T-helper 2 cell treated with Interferon-gamma antibody and Interleukin-4, amounts not matched to agents 5 μg/mL and 100 μg/mL, for 36 hours (primary cell): ENCODE data around the gene ZFYVE28.

Experiments
- DNase-seq: peaks from one replicate; pipeline ENCODE4 v3.0.0; 2021; ENCODE audit warnings: low spot score
- H3K27ac Mint-ChIP-seq: one replicate; pipeline ENCODE4 v1.8.0; 2021; ENCODE audit warnings: mild to moderate bottlenecking, mixed read lengths
- H3K27me3 Mint-ChIP-seq: one replicate; pipeline ENCODE4 v1.8.0; 2021; ENCODE audit warnings: low read depth, mixed read lengths
- H3K36me3 Mint-ChIP-seq: one replicate; pipeline ENCODE4 v1.8.0; 2021; ENCODE audit warnings: low read depth, mixed read lengths
- H3K4me1 Mint-ChIP-seq: one replicate; pipeline ENCODE4 v1.8.0; 2021; ENCODE audit warnings: low read depth, mixed read lengths
- H3K4me3 Mint-ChIP-seq: one replicate; pipeline ENCODE4 v1.8.0; 2022; ENCODE audit warnings: mild to moderate bottlenecking, moderate library complexity, mixed read lengths
- H3K9me3 Mint-ChIP-seq: one replicate; pipeline ENCODE4 v1.8.0; 2021; ENCODE audit warnings: mixed read lengths

ZFYVE28 gene

DNA sequence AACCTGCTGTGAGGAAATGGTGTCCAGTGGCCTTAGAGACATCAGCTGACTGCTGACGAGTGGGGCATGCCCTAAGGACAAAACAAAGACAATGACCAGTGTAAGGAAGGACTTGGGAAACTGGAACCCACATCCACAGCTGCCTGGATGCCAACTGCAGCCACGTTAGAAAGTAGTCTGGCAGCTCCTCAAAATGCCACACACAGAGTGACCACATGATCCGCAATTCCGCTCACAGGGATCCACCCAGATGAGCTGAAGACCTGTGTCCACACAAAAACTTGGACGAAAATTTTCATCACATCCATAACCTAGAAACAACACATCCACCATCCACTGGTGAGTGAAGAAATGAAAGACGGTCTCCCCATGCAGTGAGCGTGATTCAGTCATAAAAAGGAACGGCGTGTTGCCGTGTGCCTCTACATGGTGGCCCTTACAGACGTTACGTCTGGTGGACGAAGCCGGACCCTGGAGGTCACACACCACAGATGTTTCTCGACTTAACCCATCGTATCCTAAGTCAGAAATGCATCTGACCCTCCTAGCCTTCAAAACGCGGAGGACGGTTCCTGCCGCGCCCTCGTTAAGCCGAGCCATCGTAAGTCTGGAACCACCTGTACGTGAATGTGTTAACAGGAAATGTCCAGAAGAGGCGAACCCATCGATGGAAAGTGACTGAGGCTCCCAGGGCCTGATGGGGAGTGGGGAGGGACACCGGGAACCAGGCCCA is 115.9 kb downstream of the ZFYVE28 start:
- no peaks in the 10 kb centered on the region for H3K4me1 Mint-ChIP-seq
- no peak overlapping the region for H3K27ac Mint-ChIP-seq
- H3K36me3 Mint-ChIP-seq: no peaks in the 10 kb centered on the region
- H3K9me3 Mint-ChIP-seq: peaks cover 7% of the 10 kb centered on the region
- no peaks in the 10 kb centered on the region for H3K27me3 Mint-ChIP-seq
- no peak overlapping the region for H3K4me3 Mint-ChIP-seq
- DNase-seq: no peak

DNA sequence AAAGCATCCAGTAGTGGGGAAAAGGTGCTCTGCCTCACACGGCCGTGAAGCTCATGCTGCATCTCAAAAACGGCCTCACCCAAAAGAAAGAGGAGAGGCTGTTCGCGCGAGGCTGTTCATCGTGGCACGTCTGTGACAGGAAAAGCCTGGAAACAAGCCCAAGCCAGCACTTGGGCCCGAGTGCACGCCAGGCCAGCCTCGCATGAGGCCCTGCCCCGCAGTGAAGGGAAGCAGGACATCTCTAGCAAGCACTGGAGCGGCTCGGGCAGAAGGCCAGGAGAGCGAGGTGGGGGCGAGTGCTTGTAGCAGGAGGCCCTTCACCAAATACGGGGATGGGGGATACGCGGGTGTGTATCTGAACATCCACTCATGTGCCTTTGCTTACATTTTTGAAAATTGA is 116.6 kb downstream of the ZFYVE28 start:
- H3K4me3 Mint-ChIP-seq: no peak overlapping the region
- H3K27me3 Mint-ChIP-seq: no peaks in the 10 kb centered on the region
- no peak overlapping the region for H3K27ac Mint-ChIP-seq
- H3K9me3 Mint-ChIP-seq: peaks cover 2% of the 10 kb centered on the region
- H3K36me3 Mint-ChIP-seq: no peaks in the 10 kb centered on the region
- DNase-seq: no peak
- H3K4me1 Mint-ChIP-seq: no peaks in the 10 kb centered on the region

DNA sequence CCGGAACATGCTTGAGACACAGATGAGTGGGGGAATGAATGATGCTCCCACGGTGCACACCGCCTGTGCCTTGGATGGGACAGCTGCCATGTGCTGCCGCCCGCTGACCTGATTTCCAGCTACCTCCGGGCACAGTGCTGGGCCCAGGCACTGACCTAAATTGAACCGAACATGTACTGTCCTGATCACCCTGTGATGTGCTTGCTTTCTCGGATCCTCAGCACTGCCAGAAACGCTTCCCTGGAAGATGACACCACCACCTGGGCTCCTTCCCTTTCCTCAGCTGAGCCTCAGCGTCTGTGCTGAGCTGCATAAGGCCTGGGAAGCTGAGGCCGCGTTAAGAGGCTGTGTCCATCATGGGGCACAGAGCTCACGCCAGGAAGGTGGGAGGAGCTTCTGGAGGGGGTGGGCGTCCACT is 117.2 kb downstream of the ZFYVE28 start:
- DNase-seq: no peak
- Mint-ChIP-seq H3K4me3 (no peak overlapping the region), H3K36me3 (no peaks in the 10 kb centered on the region), H3K4me1 (no peaks in the 10 kb centered on the region), H3K9me3 (no peaks in the 10 kb centered on the region), H3K27me3 (no peaks in the 10 kb centered on the region), H3K27ac (no peak overlapping the region)

DNA sequence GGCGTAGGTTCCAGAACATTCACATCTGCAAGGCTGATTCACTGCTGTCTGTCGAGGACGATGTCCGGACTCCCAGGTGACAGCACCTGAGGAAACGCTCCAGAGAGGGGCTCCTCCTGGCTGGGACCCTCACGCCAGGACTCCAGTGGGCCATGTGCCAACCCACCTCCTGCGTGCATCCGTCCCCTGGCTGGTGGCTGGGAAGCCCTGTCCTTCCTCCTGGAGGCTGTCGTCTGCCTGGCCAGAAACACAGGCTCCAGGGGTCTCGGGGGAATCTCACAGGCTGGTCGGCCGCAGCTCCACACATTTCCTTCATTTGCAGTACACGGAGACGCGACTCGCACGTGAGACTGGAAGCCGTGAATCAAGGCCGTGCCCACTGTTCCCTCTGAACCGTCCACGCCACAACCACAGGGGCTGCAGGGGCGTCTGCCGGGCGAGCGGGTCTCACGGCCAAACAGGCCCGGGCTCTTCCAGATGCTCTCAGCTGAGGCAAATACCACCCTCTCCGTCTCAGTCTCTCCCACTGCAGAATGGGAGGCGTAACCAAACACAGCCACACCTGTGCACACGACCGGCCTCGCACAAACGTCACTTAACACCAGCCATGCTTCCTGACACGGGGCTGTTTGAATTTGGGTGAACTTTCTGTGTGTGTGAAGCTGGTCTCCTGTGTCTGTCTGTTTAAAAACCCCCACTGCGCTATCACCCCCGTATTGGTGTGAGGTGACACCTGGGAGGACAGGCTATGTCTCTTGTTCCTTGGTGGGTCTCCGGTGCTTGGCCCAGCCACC is 117.8 kb downstream of the ZFYVE28 start:
- H3K27ac Mint-ChIP-seq: no peak overlapping the region
- H3K4me1 Mint-ChIP-seq: peaks cover 2% of the 10 kb centered on the region
- H3K9me3 Mint-ChIP-seq: no peaks in the 10 kb centered on the region
- no peak for DNase-seq
- peaks cover 1% of the 10 kb centered on the region for H3K27me3 Mint-ChIP-seq
- H3K36me3 Mint-ChIP-seq: no peaks in the 10 kb centered on the region
- no peak overlapping the region for H3K4me3 Mint-ChIP-seq

DNA sequence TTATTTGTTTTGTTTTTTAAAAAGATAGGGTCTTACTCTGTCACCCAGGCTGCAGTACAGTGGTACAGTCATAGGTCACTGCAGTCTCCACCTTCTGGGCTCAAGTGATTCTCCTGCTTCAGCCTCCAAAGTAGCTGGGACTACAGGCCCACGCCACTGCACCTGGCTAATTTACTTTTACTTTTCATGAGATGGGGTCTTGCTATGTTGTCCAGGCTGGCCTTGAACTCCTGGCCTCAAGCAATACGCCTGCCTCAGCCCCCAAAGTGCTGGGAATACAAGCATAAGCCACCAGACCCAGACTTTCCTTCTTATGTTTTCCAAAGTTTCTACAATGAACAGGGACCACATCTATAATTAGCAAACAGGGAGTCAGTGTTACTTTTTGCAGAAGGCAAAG is 118.7 kb downstream of the ZFYVE28 start:
- DNase-seq: no peak
- Mint-ChIP-seq H3K27me3 (peaks cover 5% of the 10 kb centered on the region), H3K36me3 (no peaks in the 10 kb centered on the region), H3K9me3 (no peaks in the 10 kb centered on the region), H3K4me1 (peaks cover 4% of the 10 kb centered on the region), H3K27ac (no peak overlapping the region), H3K4me3 (no peak overlapping the region)

DNA sequence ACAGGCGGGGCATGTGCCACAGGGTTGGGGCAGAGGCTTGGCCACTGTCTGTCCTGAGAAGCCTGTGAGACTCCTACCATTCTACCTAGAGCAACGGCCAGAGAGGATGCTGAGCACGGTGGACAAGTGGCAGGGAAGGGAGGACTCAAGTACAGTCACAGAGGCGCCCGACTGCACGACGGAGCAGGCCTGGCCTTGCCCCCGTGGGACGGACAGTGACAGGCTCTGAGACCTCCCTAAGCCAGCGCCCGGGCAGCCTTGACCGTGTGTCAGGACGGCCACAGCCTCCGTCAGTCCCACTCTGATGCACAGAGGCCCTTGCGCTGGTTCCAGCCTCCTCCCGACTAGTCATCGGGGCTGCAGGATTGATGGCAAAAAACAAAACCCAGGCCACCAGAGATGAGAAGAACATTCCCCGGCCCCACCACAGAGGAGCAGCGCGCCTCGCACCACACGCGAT is 119.9 kb downstream of the ZFYVE28 start:
- H3K4me1 Mint-ChIP-seq: peaks cover 4% of the 10 kb centered on the region
- peaks cover 2% of the 10 kb centered on the region for H3K36me3 Mint-ChIP-seq
- H3K9me3 Mint-ChIP-seq: no peaks in the 10 kb centered on the region
- DNase-seq: no peak
- peaks cover 5% of the 10 kb centered on the region for H3K27me3 Mint-ChIP-seq
- H3K4me3 Mint-ChIP-seq: no peak overlapping the region
- H3K27ac Mint-ChIP-seq: no peak overlapping the region

DNA sequence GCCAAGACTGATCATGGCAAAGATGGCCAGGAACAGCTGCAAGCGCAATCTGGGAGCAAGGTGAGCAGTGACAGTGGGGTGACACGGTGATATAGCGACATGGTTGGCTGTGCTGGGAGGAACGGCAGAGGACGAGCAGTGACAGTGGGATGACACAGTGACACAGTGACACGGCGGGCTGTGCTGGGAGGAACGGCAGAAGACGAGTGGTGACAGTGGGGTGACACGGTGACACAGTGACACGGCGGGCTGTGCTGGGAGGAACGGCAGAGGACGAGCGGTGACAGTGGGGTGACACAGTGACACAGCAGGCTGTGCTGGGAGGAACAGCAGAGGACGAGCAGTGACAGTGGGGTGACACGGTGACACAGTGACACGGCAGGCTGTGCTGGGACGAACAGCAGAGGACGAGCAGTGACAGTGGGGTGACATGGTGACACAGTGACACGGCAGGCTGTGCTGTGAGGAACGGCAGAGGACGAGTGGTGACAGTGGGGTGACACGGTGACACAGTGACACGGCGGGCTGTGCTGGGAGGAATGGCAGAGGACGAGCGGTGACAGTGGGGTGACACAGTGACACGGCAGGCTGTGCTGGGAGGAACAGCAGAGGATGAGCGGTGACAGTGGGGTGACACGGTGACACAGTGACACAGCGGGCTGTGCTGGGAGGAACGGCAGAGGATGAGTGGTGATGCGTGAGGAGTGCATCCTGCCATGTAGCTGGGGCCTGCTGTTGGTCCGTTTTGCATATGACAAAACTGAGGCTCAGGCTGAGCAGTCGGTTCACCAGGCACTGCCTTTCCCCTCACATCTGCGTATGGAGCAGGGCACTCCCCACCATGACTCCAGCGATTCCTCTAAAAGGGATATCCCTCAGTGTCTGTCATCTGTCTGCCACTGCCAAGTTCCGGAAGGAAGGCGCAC is 120.6 kb downstream of the ZFYVE28 start:
- Mint-ChIP-seq H3K27ac (no peak overlapping the region), H3K9me3 (no peaks in the 10 kb centered on the region), H3K4me3 (no peak overlapping the region)

DNA sequence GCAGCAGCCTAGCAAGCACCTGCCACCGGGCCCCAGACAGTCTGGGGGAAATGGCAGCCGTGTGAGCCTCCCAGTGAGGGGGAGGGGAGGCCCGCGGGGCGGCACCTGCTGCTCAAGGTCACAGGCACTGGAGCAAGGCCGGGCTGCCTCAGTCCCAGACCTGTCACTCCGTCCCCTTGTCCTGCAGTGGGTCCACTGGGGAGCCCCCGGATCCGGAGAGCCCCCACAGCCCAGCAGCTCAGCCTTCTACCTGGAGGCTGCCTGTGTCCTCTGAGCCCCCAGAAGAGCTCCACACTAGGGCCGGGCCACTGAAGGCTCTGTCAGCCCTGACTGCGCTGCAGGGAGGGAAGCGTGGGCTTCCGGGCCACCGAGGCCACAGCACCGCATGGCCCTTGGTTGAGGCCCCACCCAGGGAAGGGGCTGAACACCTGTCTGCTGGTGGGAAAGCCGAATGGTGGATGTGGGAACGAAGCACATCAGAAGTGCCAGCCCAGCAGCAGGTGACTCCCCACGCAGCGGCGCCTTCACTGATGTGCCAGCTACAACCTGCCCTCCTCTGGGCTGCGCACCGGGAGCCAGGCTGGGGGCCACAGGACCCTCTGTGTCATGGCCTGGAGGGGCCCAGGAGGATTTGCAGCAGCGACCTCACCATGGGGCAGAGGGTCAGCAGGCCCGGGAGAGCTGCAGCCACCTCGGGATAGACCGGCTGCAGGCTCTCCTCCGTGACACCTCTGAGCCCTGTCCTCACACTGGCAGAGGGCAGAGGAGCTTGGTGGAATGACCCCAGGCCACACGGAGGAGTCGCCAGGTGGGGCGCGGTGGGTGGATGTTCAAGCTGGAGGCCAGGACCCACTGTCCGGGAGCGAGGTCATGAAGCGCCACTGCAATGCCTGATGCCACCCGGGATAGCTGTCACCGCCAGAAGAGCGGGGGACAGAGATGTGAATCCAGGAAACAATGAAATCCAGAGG is 121.5 kb downstream of the ZFYVE28 start:
- peaks cover 4% of the 10 kb centered on the region for H3K4me1 Mint-ChIP-seq
- H3K36me3 Mint-ChIP-seq: peaks cover 2% of the 10 kb centered on the region
- H3K27ac Mint-ChIP-seq: no peak overlapping the region
- no peak overlapping the region for H3K4me3 Mint-ChIP-seq
- peaks cover 10% of the 10 kb centered on the region for H3K27me3 Mint-ChIP-seq
- H3K9me3 Mint-ChIP-seq: no peaks in the 10 kb centered on the region
- no peak for DNase-seq

More for the DNA sequence above, 120.6 kb downstream of the ZFYVE28 start:
- Mint-ChIP-seq H3K4me1 (peaks cover 4% of the 10 kb centered on the region), H3K36me3 (peaks cover 2% of the 10 kb centered on the region), H3K27me3 (peaks cover 5% of the 10 kb centered on the region)
- DNase-seq: no peak

DNA sequence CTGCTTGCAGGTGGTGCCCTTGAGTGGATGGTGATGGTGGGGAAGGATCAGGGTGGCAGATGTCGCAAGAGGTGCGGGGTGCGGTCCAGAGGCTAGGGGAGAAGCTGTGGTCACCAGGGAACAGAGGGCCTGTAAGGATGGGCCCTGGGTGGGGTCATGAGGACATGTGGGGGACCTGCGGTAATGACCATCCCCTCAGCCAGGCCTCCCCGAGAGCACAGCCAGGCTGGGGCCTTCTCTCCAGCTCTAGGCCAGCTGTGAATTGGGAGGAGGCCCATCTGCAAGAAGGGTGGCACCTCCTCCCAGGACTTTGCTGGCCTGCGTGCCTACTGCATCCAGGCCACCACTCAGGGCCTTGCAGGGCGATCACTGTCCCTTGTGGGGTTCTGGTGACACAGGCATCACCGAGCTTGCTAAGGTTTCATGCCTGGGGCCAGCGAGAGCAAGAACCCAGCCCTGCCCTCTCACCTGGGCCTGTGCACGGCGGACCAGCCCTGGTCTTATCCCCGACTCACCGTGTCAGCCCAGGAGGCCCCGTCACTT is 122.5 kb downstream of the ZFYVE28 start:
- no peak overlapping the region for H3K27ac Mint-ChIP-seq
- H3K4me3 Mint-ChIP-seq: no peak overlapping the region
- H3K9me3 Mint-ChIP-seq: no peaks in the 10 kb centered on the region
- peaks cover 8% of the 10 kb centered on the region for H3K4me1 Mint-ChIP-seq
- H3K36me3 Mint-ChIP-seq: peaks cover 2% of the 10 kb centered on the region
- no peak for DNase-seq
- peaks cover 11% of the 10 kb centered on the region for H3K27me3 Mint-ChIP-seq

DNA sequence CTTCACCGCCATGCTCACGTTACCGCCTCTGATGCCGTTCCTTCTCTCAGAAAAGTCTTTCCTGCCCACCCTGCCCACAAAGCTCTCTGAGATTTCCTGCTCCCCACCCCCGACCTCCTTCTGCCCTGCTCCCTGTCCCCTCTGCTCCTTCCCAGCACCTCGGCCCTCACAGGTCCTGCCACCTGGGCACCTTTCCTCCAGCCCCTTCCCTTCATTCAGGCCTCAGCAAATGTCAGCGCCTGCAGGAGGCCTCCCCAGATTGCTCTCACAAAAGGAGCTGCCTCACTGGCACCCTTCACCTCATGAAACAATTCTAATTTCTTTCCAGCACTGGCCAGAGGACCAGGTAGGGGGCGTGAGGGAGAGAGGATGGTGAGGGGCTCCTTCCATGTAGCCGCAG is 122.9 kb downstream of the ZFYVE28 start:
- peaks cover 12% of the 10 kb centered on the region for H3K4me1 Mint-ChIP-seq
- H3K27ac Mint-ChIP-seq: no peak overlapping the region
- peaks cover 11% of the 10 kb centered on the region for H3K27me3 Mint-ChIP-seq

DNA sequence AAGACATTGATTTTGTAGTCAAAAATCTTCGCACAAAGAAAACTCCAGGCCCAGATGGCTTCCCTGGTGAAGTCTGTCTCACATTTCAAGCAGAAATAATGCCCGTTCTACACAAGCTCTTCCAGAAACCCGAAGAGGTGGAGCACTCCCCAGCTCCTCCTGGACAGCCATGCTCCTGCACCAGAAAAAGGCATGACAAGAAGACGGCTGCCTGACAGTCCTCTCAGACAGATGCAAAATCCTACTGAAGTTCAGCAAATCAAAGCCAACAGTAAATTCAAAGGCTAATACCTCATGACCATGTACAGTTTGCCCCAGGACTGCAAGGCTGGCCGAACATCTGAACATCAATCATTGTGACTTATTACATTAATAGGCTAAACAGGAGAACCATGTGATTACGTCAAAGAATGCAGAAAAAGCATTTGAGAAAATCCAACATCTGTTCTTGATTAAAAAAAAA is 125.8 kb downstream of the ZFYVE28 start:
- Mint-ChIP-seq H3K9me3 (no peaks in the 10 kb centered on the region), H3K36me3 (peaks cover 4% of the 10 kb centered on the region), H3K27me3 (peaks cover 11% of the 10 kb centered on the region), H3K4me3 (no peak overlapping the region), H3K27ac (peak overlapping the region; percentile 22), H3K4me1 (peaks cover 14% of the 10 kb centered on the region)
- DNase-seq: no peak

More for the DNA sequence above, 122.9 kb downstream of the ZFYVE28 start:
- H3K9me3 Mint-ChIP-seq: no peaks in the 10 kb centered on the region
- H3K36me3 Mint-ChIP-seq: peaks cover 4% of the 10 kb centered on the region
- no peak overlapping the region for H3K4me3 Mint-ChIP-seq
- no peak for DNase-seq

DNA sequence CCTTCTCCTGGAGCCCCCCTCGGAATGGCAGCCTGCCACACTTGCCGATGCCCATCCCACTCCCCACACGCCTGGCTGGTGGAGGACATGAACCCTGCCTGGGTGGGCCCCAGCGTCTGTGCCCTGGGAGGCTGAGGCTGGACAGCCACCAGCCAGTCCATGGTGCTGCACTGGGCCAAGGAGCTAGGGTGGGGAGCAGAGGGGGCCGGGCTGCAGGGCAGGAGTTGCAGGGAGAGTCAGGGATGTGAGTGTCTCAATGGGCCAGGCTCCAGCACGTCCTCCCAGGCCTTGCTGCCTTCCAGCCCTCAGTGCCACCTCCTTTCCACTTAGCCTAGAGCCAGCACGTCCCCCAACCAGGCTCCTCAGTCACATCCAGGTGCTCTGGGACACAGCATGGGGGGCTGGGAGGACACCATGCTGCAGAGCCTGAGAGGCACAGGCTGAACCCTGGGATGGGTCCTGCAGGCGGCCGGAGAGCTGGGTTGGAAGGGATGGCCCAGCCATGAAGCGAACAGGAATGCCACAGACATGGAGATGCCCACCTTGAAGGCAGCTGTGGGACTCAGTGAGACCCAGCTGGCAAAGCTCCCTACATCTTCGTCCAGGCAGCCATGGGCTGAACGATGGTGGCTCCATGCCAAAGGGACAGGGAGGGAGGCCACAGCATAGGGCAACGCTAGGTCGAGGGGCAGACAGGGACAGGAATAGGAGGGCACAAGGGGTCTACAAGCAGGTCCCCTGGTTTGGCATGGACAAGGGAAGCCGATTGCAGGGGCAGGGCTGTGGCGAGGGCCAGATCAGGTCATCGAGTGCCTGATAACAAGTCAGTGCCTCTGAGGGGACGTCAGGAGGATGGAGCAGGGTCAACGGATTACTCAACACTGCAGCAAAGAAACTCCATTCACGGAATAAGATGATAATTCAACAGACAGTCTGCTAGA is 126.5 kb downstream of the ZFYVE28 start:
- DNase-seq: no peak
- Mint-ChIP-seq H3K4me3 (no peak overlapping the region), H3K9me3 (no peaks in the 10 kb centered on the region), H3K27ac (no peak overlapping the region), H3K27me3 (peaks cover 11% of the 10 kb centered on the region), H3K36me3 (peaks cover 4% of the 10 kb centered on the region), H3K4me1 (peaks cover 14% of the 10 kb centered on the region)
